ENCODE measurements around the gene INAVA. TPM values are rescaled to one million over a fixed set of nuclear protein-coding genes. Genes with fewer than 3 reads are reported as not detected.
A peak's percentile ranks its signal among the peaks of the same experiment; 100 is the strongest.

Gene INAVA
- total and polyA plus RNA-seq, 2 of the 13 experiments (the other 11 are each of a cell fraction or from before 2014, with no cell fraction given), result 6.0 to 13.5 TPM

GRCh38 chr1:200899015-200899386 lies 4.3 kb downstream of the INAVA start:
- in situ Hi-C loops (cut with HindIII; ENCODE audit: extremely low pct_ligation_motif_present, low pct_unique_long_range_greater_than_20kb), result no loop called here
- H3K27me3 ChIP-seq (ENCODE audit: control insufficient read depth in 1 of 2, insufficient read depth in 2 of 2, low read length in 2 of 2), result no peaks in the 10 kb centered on the region
- no peak for TF ChIP-seq SOX6 (IDR thresholded peaks at IDR 0.05)
- 0 out of 2 replicates have a peak, but pooled peaks have one; percentile 4 for TF ChIP-seq SOX6 (CRISPR knock-in tag; IDR thresholded peaks at IDR 0.05)
- TF ChIP-seq, protein P1, sequence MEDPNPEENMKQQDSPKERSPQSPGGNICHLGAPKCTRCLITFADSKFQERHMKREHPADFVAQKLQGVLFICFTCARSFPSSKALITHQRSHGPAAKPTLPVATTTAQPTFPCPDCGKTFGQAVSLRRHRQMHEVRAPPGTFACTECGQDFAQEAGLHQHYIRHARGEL (CRISPR knock-in tag; IDR thresholded peaks at IDR 0.05), result 0 out of 2 replicates have a peak, but pooled peaks have one; percentile 27
- TF ChIP-seq HES4 (CRISPR knock-in tag; IDR thresholded peaks at IDR 0.05; ENCODE audit: borderline replicate concordance), result no peak
- TF ChIP-seq YEATS4 (CRISPR knock-in tag; IDR thresholded peaks at IDR 0.05; ENCODE audit: borderline replicate concordance), result 0 out of 2 replicates have a peak, but pooled peaks have one; percentile 1
- TF ChIP-seq, protein P2, sequence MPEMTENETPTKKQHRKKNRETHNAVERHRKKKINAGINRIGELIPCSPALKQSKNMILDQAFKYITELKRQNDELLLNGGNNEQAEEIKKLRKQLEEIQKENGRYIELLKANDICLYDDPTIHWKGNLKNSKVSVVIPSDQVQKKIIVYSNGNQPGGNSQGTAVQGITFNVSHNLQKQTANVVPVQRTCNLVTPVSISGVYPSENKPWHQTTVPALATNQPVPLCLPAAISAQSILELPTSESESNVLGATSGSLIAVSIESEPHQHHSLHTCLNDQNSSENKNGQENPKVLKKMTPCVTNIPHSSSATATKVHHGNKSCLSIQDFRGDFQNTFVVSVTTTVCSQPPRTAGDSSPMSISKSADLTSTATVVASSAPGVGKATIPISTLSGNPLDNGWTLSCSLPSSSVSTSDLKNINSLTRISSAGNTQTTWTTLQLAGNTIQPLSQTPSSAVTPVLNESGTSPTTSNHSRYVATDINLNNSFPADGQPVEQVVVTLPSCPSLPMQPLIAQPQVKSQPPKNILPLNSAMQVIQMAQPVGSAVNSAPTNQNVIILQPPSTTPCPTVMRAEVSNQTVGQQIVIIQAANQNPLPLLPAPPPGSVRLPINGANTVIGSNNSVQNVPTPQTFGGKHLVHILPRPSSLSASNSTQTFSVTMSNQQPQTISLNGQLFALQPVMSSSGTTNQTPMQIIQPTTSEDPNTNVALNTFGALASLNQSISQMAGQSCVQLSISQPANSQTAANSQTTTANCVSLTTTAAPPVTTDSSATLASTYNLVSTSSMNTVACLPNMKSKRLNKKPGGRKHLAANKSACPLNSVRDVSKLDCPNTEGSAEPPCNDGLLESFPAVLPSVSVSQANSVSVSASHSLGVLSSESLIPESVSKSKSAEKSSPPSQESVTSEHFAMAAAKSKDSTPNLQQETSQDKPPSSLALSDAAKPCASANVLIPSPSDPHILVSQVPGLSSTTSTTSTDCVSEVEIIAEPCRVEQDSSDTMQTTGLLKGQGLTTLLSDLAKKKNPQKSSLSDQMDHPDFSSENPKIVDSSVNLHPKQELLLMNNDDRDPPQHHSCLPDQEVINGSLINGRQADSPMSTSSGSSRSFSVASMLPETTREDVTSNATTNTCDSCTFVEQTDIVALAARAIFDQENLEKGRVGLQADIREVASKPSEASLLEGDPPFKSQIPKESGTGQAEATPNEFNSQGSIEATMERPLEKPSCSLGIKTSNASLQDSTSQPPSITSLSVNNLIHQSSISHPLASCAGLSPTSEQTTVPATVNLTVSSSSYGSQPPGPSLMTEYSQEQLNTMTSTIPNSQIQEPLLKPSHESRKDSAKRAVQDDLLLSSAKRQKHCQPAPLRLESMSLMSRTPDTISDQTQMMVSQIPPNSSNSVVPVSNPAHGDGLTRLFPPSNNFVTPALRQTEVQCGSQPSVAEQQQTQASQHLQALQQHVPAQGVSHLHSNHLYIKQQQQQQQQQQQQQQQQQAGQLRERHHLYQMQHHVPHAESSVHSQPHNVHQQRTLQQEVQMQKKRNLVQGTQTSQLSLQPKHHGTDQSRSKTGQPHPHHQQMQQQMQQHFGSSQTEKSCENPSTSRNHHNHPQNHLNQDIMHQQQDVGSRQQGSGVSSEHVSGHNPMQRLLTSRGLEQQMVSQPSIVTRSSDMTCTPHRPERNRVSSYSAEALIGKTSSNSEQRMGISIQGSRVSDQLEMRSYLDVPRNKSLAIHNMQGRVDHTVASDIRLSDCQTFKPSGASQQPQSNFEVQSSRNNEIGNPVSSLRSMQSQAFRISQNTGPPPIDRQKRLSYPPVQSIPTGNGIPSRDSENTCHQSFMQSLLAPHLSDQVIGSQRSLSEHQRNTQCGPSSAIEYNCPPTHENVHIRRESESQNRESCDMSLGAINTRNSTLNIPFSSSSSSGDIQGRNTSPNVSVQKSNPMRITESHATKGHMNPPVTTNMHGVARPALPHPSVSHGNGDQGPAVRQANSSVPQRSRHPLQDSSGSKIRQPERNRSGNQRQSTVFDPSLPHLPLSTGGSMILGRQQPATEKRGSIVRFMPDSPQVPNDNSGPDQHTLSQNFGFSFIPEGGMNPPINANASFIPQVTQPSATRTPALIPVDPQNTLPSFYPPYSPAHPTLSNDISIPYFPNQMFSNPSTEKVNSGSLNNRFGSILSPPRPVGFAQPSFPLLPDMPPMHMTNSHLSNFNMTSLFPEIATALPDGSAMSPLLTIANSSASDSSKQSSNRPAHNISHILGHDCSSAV (CRISPR knock-in tag; IDR thresholded peaks at IDR 0.05; ENCODE audit: borderline replicate concordance), result no peak
- TF ChIP-seq ZNF891 (CRISPR knock-in tag; IDR thresholded peaks at IDR 0.05), result 0 out of 2 replicates have a peak, but pooled peaks have one; percentile 2
- intact Hi-C loops (cut with micrococcal nuclease; ENCODE audit: unreplicated experiment), result loop anchor here (10.0 kb wide), 1 partner anchor 216 kb away; the partner anchor contains the start of gene CACNA1S
- no peak overlapping the region for H3K4me3 ChIP-seq (replicated peaks in 1 of 3; ENCODE audit: insufficient read depth in 1 of 3, low read depth in 2 of 3, low read length in 3 of 3)
- WGBS (ENCODE audit: low lambda C conversion rate), result 55% methylated on average over 2 of the region's 3 CpGs
- FAIRE-seq, result no peak
- peaks cover 6 to 27% of the 10 kb centered on the region in 2 experiments for H3K36me3 ChIP-seq (replicated peaks in 1 of 2; ENCODE audit: control insufficient read depth in 1 of 2, insufficient read depth in 2 of 2, low read length in 2 of 2)
- H3K79me2 ChIP-seq (ENCODE audit: insufficient read depth, low read length), result peaks cover 16% of the 10 kb centered on the region
- H3K9me3 ChIP-seq (ENCODE audit: low read length), result no peaks in the 10 kb centered on the region
- no peaks in the 10 kb centered on the region for H4K20me1 ChIP-seq (ENCODE audit: insufficient read depth, low read length)
- POLR2A ChIA-PET, result interaction anchor here (1.2 to 1.7 kb wide), 3 partner anchors 8 to 10 kb away, joined by 5 to 19 read pairs (median 13); no protein-coding TSS in a partner anchor
- CTCF ChIA-PET (ENCODE audit: low intra/inter-chr PET ratio, low total read pairs), result no interaction called here
- no peak overlapping the region; the same call in 1 of the 2 replicates for H3K9ac ChIP-seq (ENCODE audit: insufficient read depth, low read depth, low read length)
- H3K4me1 ChIP-seq (ENCODE audit: insufficient read depth, low read length), result peaks cover 64% of the 10 kb centered on the region
- no TSS peak for BruUV-seq (replicated peaks)
- no peak for DNase-seq (ENCODE audit: low spot score)
- H3K4me2 ChIP-seq (ENCODE audit: low read depth, low read length), result no peak overlapping the region
- peak overlapping the region; percentile 57 for H3K27ac ChIP-seq (ENCODE audit: extremely low read length, insufficient read depth, low read length)
- no peak overlapping the region for H2AFZ ChIP-seq (ENCODE audit: low read length)
- no peak; the same call in 2 of the 3 replicates for ATAC-seq
